Transverse colon (tissue), 4 donors: Measurements from ENCODE around the gene MMD2. TPM values are rescaled to one million over a fixed set of nuclear protein-coding genes. Genes with fewer than 3 reads are reported as not detected.

ENCODE experiments used
- DNase-seq: peaks from one replicate; pipeline ENCODE4 v3.0.0-alpha.2; 2019
- H3K27ac ChIP-seq, 4 donors: fragments of 200-600 bp; sonication (generic); 2 replicates each; pipeline ENCODE4 v1.5.1; 2016 to 2018; ENCODE audit warnings: inconsistent platforms in 4 of 4
- H3K27me3 ChIP-seq: fragments of 200-600 bp; sonication (generic); 2 replicates; pipeline ENCODE4 v1.5.1; 2017; ENCODE audit warnings: inconsistent platforms
- H3K36me3 ChIP-seq, 4 donors: fragments of 200-600 bp; sonication (generic); 2 replicates each; pipeline ENCODE4 v1.5.1; 2017 to 2019; ENCODE audit warnings: inconsistent platforms in 4 of 4
- H3K4me1 ChIP-seq, 4 donors: fragments of 200-600 bp; sonication (generic); 2 replicates each; pipeline ENCODE4 v1.5.1; 2017 to 2020; ENCODE audit warnings: inconsistent platforms in 4 of 4
- H3K4me3 ChIP-seq, 4 donors: fragments of 200-600 bp; sonication (generic); 1 replicate in 1 of 4; 2 replicates in 3 of 4; pipeline versions ENCODE4 v1.5.1 to v1.6.1; 2017 to 2019; ENCODE audit warnings: inconsistent platforms in 4 of 4
- H3K9me3 ChIP-seq, 2 donors: fragments of 200-600 bp; sonication (generic); 2 replicates each; pipeline ENCODE4 v1.5.1; 2017 to 2019; ENCODE audit warnings: inconsistent platforms in 2 of 2
- EP300 ChIP-seq: sonication (generic); formaldehyde crosslinking; IDR thresholded peaks from one replicate; pipeline ENCODE4 v1.6.1; 2017; ENCODE audit warnings: antibody characterized with exemption, low read depth
- POLR2A ChIP-seq: fragments of 450-650 bp; IDR thresholded peaks from one replicate; pipeline ENCODE4 v1.6.1; 2016; ENCODE audit warnings: antibody characterized with exemption, mild to moderate bottlenecking, moderate library complexity
- POLR2AphosphoS5 ChIP-seq, 3 donors: sonication (generic); formaldehyde crosslinking; IDR thresholded peaks; one replicate each; pipeline ENCODE4 v1.6.1; 2016; ENCODE audit warnings: antibody characterized with exemption in 3 of 3
- WGBS, 2 donors: methylation state at CpG; one replicate each; pipeline ENCODE4 v1.1.5; 2018; ENCODE audit warnings: low coverage in 1 of 2; 5-methylcytosine and 5-hydroxymethylcytosine counted together
- in situ Hi-C, 4 donors: fragments of 200-750 bp; cut with MboI; loops; one replicate each; pipeline versions ENCODE4 v1.15.0 to v1.15.1; 2017; ENCODE audit warnings: low sequenced_read_pairs in 3 of 4, low pct_ligation_motif_present in 1 of 4, low pct_unique_long_range_greater_than_20kb in 1 of 4
- intact Hi-C: fragments of 100-400 bp; cut with DNase I; formaldehyde crosslinking; loops from one replicate; pipeline ENCODE4 v1.15.1; 2023; ENCODE audit warnings: low total_unique reads
- total RNA-seq, 4 donors: library from RNA; depleted of rRNA; stranded (reverse); fragments of >200 nt; gene quantifications; one replicate each; pipeline ENCODE4 v1.1.0, GENCODE V29; 2016
- TF ChIP-seq, protein P1 (sequence below), 5 experiments: fragments of 200-600 bp in 3 of 5; fragments of 450-650 bp in 2 of 5; sonication (generic) in 3 of 5; IDR thresholded peaks; 1 replicate in 2 of 5; 2 replicates in 3 of 5; pipeline ENCODE4 v1.5.1; 2016 to 2017; ENCODE audit warnings: antibody characterized with exemption in 5 of 5, inconsistent platforms in 3 of 5, mild to moderate bottlenecking in 2 of 5, moderate library complexity in 1 of 5

The MMD2 gene
- total RNA-seq, 4 donors from 2014 or later, result not detected

DNA sequence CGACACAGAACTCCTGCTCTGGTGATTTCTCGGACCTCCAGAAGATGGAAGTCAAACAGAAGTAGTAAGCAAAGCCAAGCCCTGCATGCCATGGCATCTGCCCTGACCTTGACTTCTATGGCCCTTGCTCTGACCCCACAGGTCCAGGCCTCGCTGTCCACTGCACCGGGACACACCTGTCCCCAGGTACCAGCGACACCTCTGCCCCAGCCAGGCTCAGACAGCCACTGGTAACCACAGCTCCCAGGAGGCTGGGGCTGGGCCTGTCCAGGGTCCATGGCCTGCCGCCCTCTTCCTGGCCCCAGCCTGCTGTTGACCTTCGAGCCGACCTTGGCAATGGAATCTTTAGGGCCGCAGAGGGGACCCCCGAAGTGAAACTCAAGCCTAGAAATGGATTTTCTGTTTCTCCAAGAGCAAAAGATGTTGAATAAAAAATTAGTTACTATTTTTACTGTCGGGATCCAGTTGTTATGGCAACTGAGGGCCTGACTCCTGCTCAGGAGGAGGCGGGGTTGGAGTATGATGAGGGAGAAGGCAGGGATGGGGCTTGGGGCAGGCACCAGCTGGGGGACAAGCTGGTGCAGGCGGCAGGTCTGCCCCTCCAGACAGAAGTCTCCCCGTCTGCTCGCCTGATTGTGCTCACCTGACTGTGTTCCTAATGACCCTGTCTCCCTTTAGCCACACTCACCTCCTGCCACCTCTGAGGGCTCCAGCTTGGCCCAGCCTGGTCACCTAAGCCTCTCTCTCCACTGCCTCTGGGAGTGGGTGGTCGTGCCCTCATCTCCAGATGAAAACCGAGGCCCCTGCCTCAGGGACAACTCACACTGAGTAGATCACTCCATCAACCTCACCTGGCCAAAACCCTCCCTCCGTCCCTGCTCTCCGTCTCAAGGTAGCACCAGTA is 4.1 kb upstream of the MMD2 start:
- no peak for DNase-seq
- no peak for TF ChIP-seq POLR2AphosphoS5 (IDR thresholded peaks at IDR 0.05)
- TF ChIP-seq EP300, result no peak
- no peak for TF ChIP-seq POLR2A
- TF ChIP-seq, protein P1, sequence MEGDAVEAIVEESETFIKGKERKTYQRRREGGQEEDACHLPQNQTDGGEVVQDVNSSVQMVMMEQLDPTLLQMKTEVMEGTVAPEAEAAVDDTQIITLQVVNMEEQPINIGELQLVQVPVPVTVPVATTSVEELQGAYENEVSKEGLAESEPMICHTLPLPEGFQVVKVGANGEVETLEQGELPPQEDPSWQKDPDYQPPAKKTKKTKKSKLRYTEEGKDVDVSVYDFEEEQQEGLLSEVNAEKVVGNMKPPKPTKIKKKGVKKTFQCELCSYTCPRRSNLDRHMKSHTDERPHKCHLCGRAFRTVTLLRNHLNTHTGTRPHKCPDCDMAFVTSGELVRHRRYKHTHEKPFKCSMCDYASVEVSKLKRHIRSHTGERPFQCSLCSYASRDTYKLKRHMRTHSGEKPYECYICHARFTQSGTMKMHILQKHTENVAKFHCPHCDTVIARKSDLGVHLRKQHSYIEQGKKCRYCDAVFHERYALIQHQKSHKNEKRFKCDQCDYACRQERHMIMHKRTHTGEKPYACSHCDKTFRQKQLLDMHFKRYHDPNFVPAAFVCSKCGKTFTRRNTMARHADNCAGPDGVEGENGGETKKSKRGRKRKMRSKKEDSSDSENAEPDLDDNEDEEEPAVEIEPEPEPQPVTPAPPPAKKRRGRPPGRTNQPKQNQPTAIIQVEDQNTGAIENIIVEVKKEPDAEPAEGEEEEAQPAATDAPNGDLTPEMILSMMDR (IDR thresholded peaks at IDR 0.05), result no peak
- WGBS, 2 donors, result 58 to 79% methylated on average over 3 to 19 of the region's 19 CpGs

DNA sequence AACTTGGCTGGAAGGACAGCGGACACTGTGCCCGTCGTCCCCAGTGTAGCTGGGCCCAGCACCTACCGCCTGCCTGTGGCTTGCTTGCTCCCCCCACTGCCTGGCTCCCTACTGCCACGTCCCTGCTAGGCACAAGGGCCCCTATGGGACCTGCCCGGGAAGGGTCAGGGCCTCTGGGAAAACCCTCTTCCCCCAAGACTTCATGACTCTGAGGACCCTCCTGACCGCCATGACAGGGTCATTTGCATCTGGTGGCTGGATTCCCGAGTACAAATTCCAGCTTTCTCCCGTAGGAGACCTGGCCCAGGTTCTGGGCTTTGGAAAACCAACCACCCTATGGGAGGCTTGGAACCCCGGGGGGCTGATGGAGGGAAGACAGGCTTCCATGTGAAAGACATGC is 1.4 kb upstream of the MMD2 start:
- intact Hi-C loops (no loop called here), in situ Hi-C loops (no loop called here)
- peaks cover 0 to 12% (median 9%) of the 10 kb centered on the region in 4 donors for H3K4me1 ChIP-seq
- H3K4me3 ChIP-seq, result no peak overlapping the region
- WGBS, 2 donors, result 57% methylated on average over 9 of the region's 10 CpGs; no CpG with 5 or more reads in 1 of the 2 donors
- peaks cover 62% of the 10 kb centered on the region for H3K27me3 ChIP-seq
- TF ChIP-seq, protein P1 (IDR thresholded peaks at IDR 0.05), result no peak
- TF ChIP-seq POLR2AphosphoS5 (IDR thresholded peaks at IDR 0.05) (no peak), POLR2A (no peak), EP300 (no peak)
- H3K36me3 ChIP-seq, result no peaks in the 10 kb centered on the region
- no peak for DNase-seq
- no peak overlapping the region for H3K27ac ChIP-seq
- H3K9me3 ChIP-seq, result no peaks in the 10 kb centered on the region

More for the DNA sequence above, 4.1 kb upstream of the MMD2 start:
- peaks cover 36% of the 10 kb centered on the region for H3K27me3 ChIP-seq
- no peaks in the 10 kb centered on the region for H3K9me3 ChIP-seq
- in situ Hi-C loops, result no loop called here
- H3K36me3 ChIP-seq, result no peaks in the 10 kb centered on the region
- H3K4me1 ChIP-seq, result peaks cover 0 to 12% (median 9%) of the 10 kb centered on the region in 4 donors
- intact Hi-C loops, result no loop called here
- H3K27ac ChIP-seq, result no peak overlapping the region
- H3K4me3 ChIP-seq, result no peak overlapping the region

DNA sequence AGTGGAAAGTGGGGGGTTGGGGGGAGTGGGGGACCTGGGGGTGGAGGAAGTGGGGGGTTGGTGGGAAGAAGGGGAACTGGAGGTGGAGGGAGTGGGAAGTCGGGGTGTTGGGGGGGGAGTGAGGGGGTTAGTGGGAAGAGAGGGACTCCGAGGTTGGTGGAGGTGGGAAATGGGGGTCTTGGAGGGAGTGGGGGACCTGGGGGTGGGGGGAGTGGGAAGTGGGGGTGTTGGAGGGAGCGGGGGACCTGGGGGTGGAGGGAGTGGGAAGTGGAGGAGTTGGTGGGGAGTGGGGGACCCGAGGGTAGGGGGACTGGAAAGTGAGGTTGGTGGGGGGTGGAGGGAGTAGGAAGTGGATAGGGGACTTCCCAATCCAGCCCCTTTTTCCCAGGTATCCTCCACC is 906 bp upstream of the MMD2 start:
- in situ Hi-C loops, result no loop called here
- Histone ChIP-seq H3K4me3 (no peak overlapping the region), H3K36me3 (no peaks in the 10 kb centered on the region), H3K9me3 (no peaks in the 10 kb centered on the region), H3K4me1 (peaks cover 0 to 12% (median 9%) of the 10 kb centered on the region in 4 donors), H3K27me3 (peaks cover 63% of the 10 kb centered on the region), H3K27ac (no peak overlapping the region)
- 50% methylated on average over 2 of the region's 4 CpGs; no CpG with 5 or more reads in 1 of the 2 donors for WGBS, 2 donors
- no peak for DNase-seq
- TF ChIP-seq EP300, result no peak
- no peak for TF ChIP-seq POLR2A
- TF ChIP-seq, protein P1 (IDR thresholded peaks at IDR 0.05), result no peak
- no peak for TF ChIP-seq POLR2AphosphoS5 (IDR thresholded peaks at IDR 0.05)
- intact Hi-C loops, result no loop called here

DNA sequence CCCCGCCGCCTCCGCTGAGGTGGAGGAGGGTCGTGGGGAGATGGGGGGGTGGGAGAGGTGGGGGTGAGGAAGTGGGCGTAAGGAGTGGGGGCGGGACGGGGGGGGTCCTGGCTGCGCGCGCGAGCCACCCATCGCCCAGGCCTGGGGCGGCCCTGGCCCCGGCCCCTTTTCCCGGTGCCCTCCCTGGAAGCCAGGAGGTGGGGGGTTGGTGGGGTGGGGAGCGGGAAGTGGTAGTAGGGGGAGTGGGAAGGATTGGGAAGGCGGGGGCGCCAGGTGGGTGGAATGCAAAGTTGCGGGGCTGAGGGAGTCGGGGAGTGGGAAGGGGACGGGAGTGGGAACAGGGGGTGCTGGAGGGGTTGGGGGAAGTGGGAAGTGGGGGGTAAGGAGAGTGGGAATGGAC is 319 bp upstream of the MMD2 start:
- WGBS, 2 donors, result 0% methylated on average over 2 of the region's 21 CpGs; no CpG with 5 or more reads in 1 of the 2 donors
- H3K36me3 ChIP-seq, result no peaks in the 10 kb centered on the region
- in situ Hi-C loops (no loop called here), intact Hi-C loops (no loop called here)
- TF ChIP-seq, protein P1 (IDR thresholded peaks at IDR 0.05), result no peak
- no peak for TF ChIP-seq POLR2AphosphoS5 (IDR thresholded peaks at IDR 0.05)
- no peak for TF ChIP-seq EP300
- no peak for TF ChIP-seq POLR2A
- peaks cover 60% of the 10 kb centered on the region for H3K27me3 ChIP-seq
- H3K27ac ChIP-seq, result no peak overlapping the region
- H3K4me3 ChIP-seq, result peak overlapping the region in 3 of 4 donors; percentile 17 to 49 (median 27)
- no peak for DNase-seq
- H3K9me3 ChIP-seq, result no peaks in the 10 kb centered on the region
- H3K4me1 ChIP-seq, result peaks cover 0 to 12% (median 9%) of the 10 kb centered on the region in 4 donors
